ENCODE measurements around the gene AFMID. TPM values are rescaled to one million over a fixed set of nuclear protein-coding genes. Genes with fewer than 3 reads are reported as not detected.

AFMID gene
- total RNA-seq, 1 donor from 2014 or later, result 26.5 TPM

DNA sequence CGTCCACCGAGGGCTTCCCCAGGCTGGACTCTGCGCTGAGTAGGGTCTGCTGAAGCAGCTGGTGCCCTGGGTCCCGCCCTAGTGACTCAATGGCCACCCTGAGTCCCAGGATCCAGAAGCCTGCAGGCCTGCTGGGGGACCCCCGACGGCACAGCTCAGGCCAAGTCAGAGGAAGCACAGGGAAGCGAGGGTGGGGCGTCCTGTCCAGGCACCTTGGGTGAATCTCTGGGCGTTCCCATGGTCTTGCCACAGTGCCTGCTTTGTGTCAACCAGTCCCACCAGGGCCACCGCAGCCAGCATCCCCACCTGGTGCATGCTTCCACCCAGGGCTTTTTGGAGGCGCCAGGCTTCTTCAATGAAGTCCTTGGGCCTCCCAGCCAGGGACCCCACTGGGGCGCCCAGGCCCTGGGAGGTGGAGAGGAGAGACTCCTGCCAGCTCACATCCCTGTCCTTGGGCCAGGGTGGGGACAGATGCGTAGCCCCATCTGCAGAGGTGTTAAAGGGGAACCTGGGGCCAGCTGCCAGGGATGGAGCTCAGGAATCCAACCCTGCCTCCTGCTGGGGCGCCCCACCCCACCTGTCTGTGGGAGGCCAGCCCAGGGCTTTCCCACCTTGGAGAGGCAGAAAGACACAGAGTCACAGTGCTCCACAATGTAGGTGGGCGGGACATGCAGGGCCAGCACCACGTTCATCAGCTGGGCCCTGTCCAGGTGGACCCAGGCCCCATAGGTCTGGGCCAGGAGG is 62.1 kb downstream of the AFMID start:
- Mint-ChIP-seq H3K36me3 (ENCODE audit: insufficient read depth) (no peaks in the 10 kb centered on the region), H3K4me3 (ENCODE audit: low read depth) (no peak overlapping the region), H3K4me1 (ENCODE audit: low read depth) (peaks cover 3% of the 10 kb centered on the region), H3K27me3 (peaks cover 4% of the 10 kb centered on the region), H3K27ac (no peak overlapping the region), H3K9me3 (ENCODE audit: low read depth) (peaks cover 3% of the 10 kb centered on the region)
- no peak for DNase-seq (ENCODE audit: low spot score, unreplicated experiment)
- TF ChIP-seq, protein P1, sequence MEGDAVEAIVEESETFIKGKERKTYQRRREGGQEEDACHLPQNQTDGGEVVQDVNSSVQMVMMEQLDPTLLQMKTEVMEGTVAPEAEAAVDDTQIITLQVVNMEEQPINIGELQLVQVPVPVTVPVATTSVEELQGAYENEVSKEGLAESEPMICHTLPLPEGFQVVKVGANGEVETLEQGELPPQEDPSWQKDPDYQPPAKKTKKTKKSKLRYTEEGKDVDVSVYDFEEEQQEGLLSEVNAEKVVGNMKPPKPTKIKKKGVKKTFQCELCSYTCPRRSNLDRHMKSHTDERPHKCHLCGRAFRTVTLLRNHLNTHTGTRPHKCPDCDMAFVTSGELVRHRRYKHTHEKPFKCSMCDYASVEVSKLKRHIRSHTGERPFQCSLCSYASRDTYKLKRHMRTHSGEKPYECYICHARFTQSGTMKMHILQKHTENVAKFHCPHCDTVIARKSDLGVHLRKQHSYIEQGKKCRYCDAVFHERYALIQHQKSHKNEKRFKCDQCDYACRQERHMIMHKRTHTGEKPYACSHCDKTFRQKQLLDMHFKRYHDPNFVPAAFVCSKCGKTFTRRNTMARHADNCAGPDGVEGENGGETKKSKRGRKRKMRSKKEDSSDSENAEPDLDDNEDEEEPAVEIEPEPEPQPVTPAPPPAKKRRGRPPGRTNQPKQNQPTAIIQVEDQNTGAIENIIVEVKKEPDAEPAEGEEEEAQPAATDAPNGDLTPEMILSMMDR (IDR thresholded peaks at IDR 0.05; ENCODE audit: unreplicated experiment), result no peak

DNA sequence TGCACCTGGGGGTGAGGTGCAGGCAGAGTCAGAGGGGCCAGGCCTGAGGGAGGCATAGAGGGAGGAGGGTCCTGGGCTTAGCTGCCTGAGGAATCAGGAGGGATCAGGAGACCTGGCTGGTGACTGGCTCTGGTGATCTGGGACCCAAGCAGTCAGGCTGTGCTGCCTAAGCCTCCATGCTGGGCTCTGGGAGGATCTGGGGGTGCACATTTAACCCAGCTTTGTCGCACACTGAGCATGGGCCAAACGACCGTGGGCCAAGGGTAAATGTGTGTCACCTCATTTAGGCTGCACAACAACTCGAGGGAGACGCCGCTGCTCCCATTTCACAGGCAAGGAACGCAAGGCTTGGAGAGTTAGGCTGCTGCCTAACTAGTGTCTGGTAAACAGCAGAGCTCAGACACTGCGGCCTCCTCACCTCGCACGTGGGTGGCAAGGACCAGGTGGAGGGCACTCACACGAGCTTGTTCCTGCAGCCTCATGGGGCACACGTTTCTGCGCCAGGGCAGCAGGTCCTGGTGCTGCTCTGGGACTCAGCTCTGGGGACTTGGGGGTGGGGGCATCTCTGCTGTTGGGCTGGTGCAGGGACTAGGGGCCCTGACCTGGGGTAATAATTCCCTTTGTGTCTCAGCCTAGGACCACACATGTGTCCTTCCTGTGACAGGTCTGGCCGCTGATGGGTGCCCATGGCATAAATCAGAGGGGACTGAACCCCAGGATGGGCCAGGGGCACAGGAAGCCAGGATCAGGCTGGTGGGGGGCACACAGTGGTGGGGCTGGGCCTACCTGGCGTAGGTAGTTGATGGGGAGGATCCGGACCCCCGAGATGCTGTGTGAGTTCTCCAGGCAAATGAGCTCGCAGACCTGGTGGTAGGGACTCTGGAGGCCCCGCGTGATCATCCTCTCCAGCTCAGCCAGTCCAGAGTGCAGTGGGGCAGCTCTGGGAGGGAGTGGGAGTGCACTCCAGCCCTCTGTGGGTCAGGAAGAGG is 63.0 kb downstream of the AFMID start:
- peaks cover 5% of the 10 kb centered on the region for H3K4me1 Mint-ChIP-seq (ENCODE audit: low read depth)
- TF ChIP-seq, protein P1 (IDR thresholded peaks at IDR 0.05; ENCODE audit: unreplicated experiment), result no peak
- DNase-seq (ENCODE audit: low spot score, unreplicated experiment), result no peak
- no peak overlapping the region for H3K4me3 Mint-ChIP-seq (ENCODE audit: low read depth)
- no peak overlapping the region for H3K27ac Mint-ChIP-seq
- H3K36me3 Mint-ChIP-seq (ENCODE audit: insufficient read depth), result no peaks in the 10 kb centered on the region
- H3K27me3 Mint-ChIP-seq, result peaks cover 4% of the 10 kb centered on the region
- H3K9me3 Mint-ChIP-seq (ENCODE audit: low read depth), result peaks cover 3% of the 10 kb centered on the region

DNA sequence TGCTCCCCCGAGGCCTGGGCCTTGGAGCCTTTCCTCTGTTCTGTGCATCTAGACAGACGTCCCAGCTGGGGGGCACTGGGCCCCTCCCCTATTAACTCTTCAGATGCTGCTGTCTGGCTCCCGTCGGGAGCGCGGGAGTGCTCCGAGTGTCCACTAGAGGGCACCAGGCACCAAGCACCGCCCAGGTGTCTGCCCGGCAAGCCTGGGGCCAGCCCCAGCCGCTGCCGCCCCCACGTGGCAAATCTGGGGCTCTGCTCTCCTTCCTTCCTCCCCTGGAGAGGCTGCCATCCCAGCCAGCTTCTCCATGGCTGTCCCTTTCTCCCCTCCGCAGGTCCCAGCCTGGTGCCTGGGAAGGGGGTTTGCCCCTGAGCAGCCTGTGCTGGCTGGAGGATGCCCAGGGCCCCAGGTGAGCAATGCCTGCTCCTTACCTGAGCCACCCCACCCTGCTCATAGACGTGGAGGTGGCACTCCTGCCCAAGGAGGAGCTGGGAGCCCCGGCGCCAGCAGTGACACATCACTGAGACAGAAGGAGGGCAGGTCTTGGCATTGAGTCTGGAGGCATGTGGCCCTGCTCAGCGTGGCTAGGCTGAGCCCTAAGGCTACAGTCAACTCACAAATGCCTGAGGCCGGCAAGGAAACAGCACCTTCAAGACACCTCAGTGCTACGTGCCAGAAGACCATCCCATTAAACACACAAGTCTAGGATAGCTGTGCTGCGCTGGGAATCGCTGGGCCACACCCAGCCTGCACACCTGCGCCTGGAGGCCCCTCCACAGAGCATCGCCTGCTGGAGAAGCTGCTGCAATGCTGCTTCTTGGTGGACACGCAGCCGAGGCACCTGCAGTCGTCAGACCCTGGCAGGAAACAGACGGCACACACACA is 64.0 kb downstream of the AFMID start:
- H3K4me1 Mint-ChIP-seq (ENCODE audit: low read depth), result peaks cover 7% of the 10 kb centered on the region
- TF ChIP-seq, protein P1 (IDR thresholded peaks at IDR 0.05; ENCODE audit: unreplicated experiment), result peak; percentile 100
- DNase-seq (ENCODE audit: low spot score, unreplicated experiment), result peak; percentile 87
- H3K27ac Mint-ChIP-seq, result no peak overlapping the region
- no peaks in the 10 kb centered on the region for H3K36me3 Mint-ChIP-seq (ENCODE audit: insufficient read depth)
- H3K9me3 Mint-ChIP-seq (ENCODE audit: low read depth), result no peaks in the 10 kb centered on the region
- no peak overlapping the region for H3K4me3 Mint-ChIP-seq (ENCODE audit: low read depth)
- peaks cover 4% of the 10 kb centered on the region for H3K27me3 Mint-ChIP-seq

- TF ChIP-seq, protein P1 (IDR thresholded peaks at IDR 0.05; ENCODE audit: unreplicated experiment), result no peak
- Mint-ChIP-seq H3K27me3 (peaks cover 4% of the 10 kb centered on the region), H3K9me3 (ENCODE audit: low read depth) (no peaks in the 10 kb centered on the region), H3K4me1 (ENCODE audit: low read depth) (peaks cover 13% of the 10 kb centered on the region), H3K27ac (no peak overlapping the region), H3K4me3 (ENCODE audit: low read depth) (no peak overlapping the region), H3K36me3 (ENCODE audit: insufficient read depth) (no peaks in the 10 kb centered on the region)
- no peak for DNase-seq (ENCODE audit: low spot score, unreplicated experiment)
Measured at GRCh38 chr17:78251773-78252103, 64.6 kb downstream of the AFMID start.

Data from progenitor cell of endocrine pancreas (in vitro differentiated cells).